Neuronal stem cell (in vitro differentiated cells): Measurements from ENCODE around the gene HLA-DMA.

ENCODE experiments used
- DNase-seq: peaks from one replicate; pipeline ENCODE4 v3.0.0-alpha.2; 2013; ENCODE audit warnings: low spot score
- H2AFZ ChIP-seq: one replicate; pipeline ENCODE4 v1.6.1; 2013; ENCODE audit warnings: mild to moderate bottlenecking, low read length, inconsistent platforms
- H2AK5ac ChIP-seq: 2 replicates; pipeline ENCODE4 v1.6.1; 2013; ENCODE audit warnings: low read depth, mild to moderate bottlenecking, inconsistent platforms, low read length, moderate library complexity, mixed read lengths
- H2BK120ac ChIP-seq: 2 replicates; pipeline ENCODE4 v1.6.1; 2013; ENCODE audit warnings: low read depth, mild to moderate bottlenecking, inconsistent platforms, low read length, moderate library complexity, mixed read lengths
- H2BK12ac ChIP-seq: one replicate; pipeline ENCODE4 v1.6.1; 2013; ENCODE audit warnings: low read length, inconsistent platforms
- H2BK15ac ChIP-seq: 2 replicates; pipeline ENCODE4 v1.6.1; 2013; ENCODE audit warnings: mild to moderate bottlenecking, low read length, inconsistent platforms, mixed read lengths
- H2BK5ac ChIP-seq: one replicate; pipeline ENCODE4 v1.6.1; 2013; ENCODE audit warnings: inconsistent platforms, mild to moderate bottlenecking, low read length, moderate library complexity
- H3K14ac ChIP-seq: one replicate; pipeline ENCODE4 v1.6.1; 2013; ENCODE audit warnings: low read length, inconsistent platforms
- H3K18ac ChIP-seq: 2 replicates; pipeline ENCODE4 v1.6.1; 2013; ENCODE audit warnings: low read length, inconsistent platforms
- H3K23ac ChIP-seq: 2 replicates; pipeline ENCODE4 v1.6.1; 2013; ENCODE audit warnings: low read depth, mild to moderate bottlenecking, mixed read lengths, low read length, inconsistent platforms; ENCODE audit not compliant: poor library complexity
- H3K27ac ChIP-seq: replicated peaks from 3 replicates; pipeline ENCODE4 v1.5.1; 2013; ENCODE audit warnings: low read length, inconsistent platforms
- H3K27me3 ChIP-seq, 3 experiments: 2 replicates each; pipeline ENCODE4 v1.6.1; 2013; ENCODE audit warnings: low read length in 3 of 3, mild to moderate bottlenecking in 2 of 3, inconsistent platforms in 1 of 3, low read depth in 1 of 3, mixed read lengths in 1 of 3, moderate library complexity in 1 of 3; ENCODE audit not compliant: control insufficient read depth in 3 of 3, insufficient read depth in 3 of 3
- H3K36me3 ChIP-seq, 2 donors: replicated peaks in 1 of 2; 2 replicates each; pipeline ENCODE4 v1.6.1; 2013; ENCODE audit warnings: low read length in 2 of 2; ENCODE audit not compliant: control insufficient read depth in 2 of 2, insufficient read depth in 2 of 2
- H3K4ac ChIP-seq: 2 replicates; pipeline ENCODE4 v1.6.1; 2013; ENCODE audit warnings: inconsistent platforms, mild to moderate bottlenecking, low read length, moderate library complexity
- H3K4me1 ChIP-seq, 2 donors: 1 replicate in 1 of 2; 2 replicates in 1 of 2; pipeline ENCODE4 v1.6.1; 2013; ENCODE audit warnings: low read length in 2 of 2, low read depth in 1 of 2; ENCODE audit not compliant: control insufficient read depth in 2 of 2, insufficient read depth in 1 of 2
- H3K4me2 ChIP-seq: one replicate; pipeline ENCODE4 v1.6.1; 2013; ENCODE audit warnings: mild to moderate bottlenecking, low read length, inconsistent platforms; ENCODE audit not compliant: insufficient read depth, poor library complexity, severe bottlenecking
- H3K4me3 ChIP-seq, 2 donors: 2 replicates each; pipeline ENCODE4 v1.5.1; 2013; ENCODE audit warnings: low read length in 2 of 2, mild to moderate bottlenecking in 2 of 2, inconsistent platforms in 1 of 2, moderate library complexity in 1 of 2
- H3K79me1 ChIP-seq: one replicate; pipeline ENCODE4 v1.6.1; 2013; ENCODE audit warnings: low read depth, mild to moderate bottlenecking, inconsistent platforms, low read length, moderate library complexity
- H3K9ac ChIP-seq: one replicate; pipeline ENCODE4 v1.6.1; 2013; ENCODE audit warnings: mild to moderate bottlenecking, low read depth, low read length, inconsistent platforms; ENCODE audit not compliant: poor library complexity
- H3K9me3 ChIP-seq, 2 donors: replicated peaks in 1 of 2; 2 replicates each; pipeline versions ENCODE3 to v1.6.1; 2013; ENCODE audit warnings: low read length in 2 of 2, mild to moderate bottlenecking in 2 of 2, inconsistent platforms in 1 of 2, low read depth in 1 of 2, mixed read lengths in 1 of 2, moderate library complexity in 1 of 2; ENCODE audit not compliant: control insufficient read depth in 2 of 2, insufficient read depth in 1 of 2
- H4K8ac ChIP-seq: one replicate; pipeline ENCODE4 v1.6.1; 2013; ENCODE audit warnings: low read depth, mild to moderate bottlenecking, inconsistent platforms, low read length, moderate library complexity
- H4K91ac ChIP-seq: one replicate; pipeline ENCODE4 v1.6.1; 2013; ENCODE audit warnings: low read length, low read depth, mild to moderate bottlenecking, inconsistent platforms; ENCODE audit not compliant: poor library complexity
- WGBS, 2 donors: extraction: QIAGEN DNeasy Blood & Tissue Kit; methylation state at CpG; one replicate each; pipeline ENCODE4 v1.1.7; 2013; ENCODE audit warnings: missing lambda C conversion rate in 2 of 2, mixed read lengths in 1 of 2; ENCODE audit not compliant: insufficient read length in 2 of 2, insufficient replicate concordance in 1 of 2; ENCODE audit errors: extremely low coverage in 2 of 2; 5-methylcytosine and 5-hydroxymethylcytosine counted together

The HLA-DMA gene

GRCh38 chr6:32980488-32981038 is 27.7 kb upstream of the HLA-DMA start:
- peaks cover 12% of the 10 kb centered on the region for H3K79me1 ChIP-seq
- H4K8ac ChIP-seq, result no peak overlapping the region
- no peak for DNase-seq
- no peak overlapping the region for H3K27ac ChIP-seq
- no peak overlapping the region for H3K4ac ChIP-seq
- no peak overlapping the region for H3K23ac ChIP-seq
- H4K91ac ChIP-seq, result no peak overlapping the region
- no peak overlapping the region for H3K18ac ChIP-seq
- H3K4me2 ChIP-seq, result no peak overlapping the region
- no peaks in the 10 kb centered on the region for H3K27me3 ChIP-seq
- H3K36me3 ChIP-seq, result peaks cover 50 to 70% of the 10 kb centered on the region in 2 donors
- H3K14ac ChIP-seq, result no peak overlapping the region
- no peak overlapping the region for H2BK12ac ChIP-seq
- WGBS, 2 donors, result no CpG with 5 or more reads among the region's 11 CpGs
- H2BK120ac ChIP-seq, result no peak overlapping the region
- no peak overlapping the region for H2AK5ac ChIP-seq
- peaks cover under 1 to 1% of the 10 kb centered on the region in 2 donors for H3K4me1 ChIP-seq
- no peaks in the 10 kb centered on the region for H3K9me3 ChIP-seq
- H3K4me3 ChIP-seq, result no peak overlapping the region
- no peak overlapping the region for H2BK5ac ChIP-seq
- H2AFZ ChIP-seq, result no peak overlapping the region
- no peak overlapping the region for H2BK15ac ChIP-seq
- H3K9ac ChIP-seq, result peak overlapping the region; percentile 18

- H3K18ac ChIP-seq, result no peak overlapping the region
- H3K27me3 ChIP-seq, result no peaks in the 10 kb centered on the region
- no peak overlapping the region for H4K8ac ChIP-seq
- H3K36me3 ChIP-seq, result peaks cover 53 to 76% of the 10 kb centered on the region in 2 donors
- H3K4me1 ChIP-seq, result peaks cover 1 to 3% of the 10 kb centered on the region in 2 donors
- no peak for DNase-seq
- peaks cover 12% of the 10 kb centered on the region for H3K79me1 ChIP-seq
- no peak overlapping the region for H3K9ac ChIP-seq
- H2AFZ ChIP-seq, result no peak overlapping the region
- no peak overlapping the region for H3K14ac ChIP-seq
- no CpG with 5 or more reads among the region's 12 CpGs for WGBS, 2 donors
- no peak overlapping the region for H2BK120ac ChIP-seq
- no peak overlapping the region for H4K91ac ChIP-seq
- no peak overlapping the region for H2BK15ac ChIP-seq
- no peak overlapping the region for H3K27ac ChIP-seq
- no peak overlapping the region for H3K4me2 ChIP-seq
- no peak overlapping the region for H2BK12ac ChIP-seq
- no peak overlapping the region for H2AK5ac ChIP-seq
- no peak overlapping the region for H3K4ac ChIP-seq
- H2BK5ac ChIP-seq, result no peak overlapping the region
- no peak overlapping the region for H3K23ac ChIP-seq
- no peak overlapping the region for H3K4me3 ChIP-seq
- H3K9me3 ChIP-seq, result no peaks in the 10 kb centered on the region
Observed at GRCh38 chr6:32979720-32980487, 27.0 kb upstream of the HLA-DMA start.

GRCh38 chr6:32977953-32978324 is 25.0 kb upstream of the HLA-DMA start:
- H3K14ac ChIP-seq, result no peak overlapping the region
- H3K23ac ChIP-seq, result no peak overlapping the region
- no peak overlapping the region for H2BK15ac ChIP-seq
- H2AFZ ChIP-seq, result no peak overlapping the region
- peaks cover 1 to 3% of the 10 kb centered on the region in 2 donors for H3K4me1 ChIP-seq
- no peak overlapping the region for H4K8ac ChIP-seq
- H3K4me3 ChIP-seq, result no peak overlapping the region
- H4K91ac ChIP-seq, result no peak overlapping the region
- no peak overlapping the region for H3K4ac ChIP-seq
- H3K79me1 ChIP-seq, result peaks cover 12% of the 10 kb centered on the region
- no peak overlapping the region for H3K9ac ChIP-seq
- peaks cover 66 to 96% of the 10 kb centered on the region in 2 donors for H3K36me3 ChIP-seq
- no peak overlapping the region for H2AK5ac ChIP-seq
- H3K9me3 ChIP-seq, result no peaks in the 10 kb centered on the region
- H3K4me2 ChIP-seq, result no peak overlapping the region
- no peaks in the 10 kb centered on the region for H3K27me3 ChIP-seq
- no peak overlapping the region for H3K18ac ChIP-seq
- H2BK12ac ChIP-seq, result no peak overlapping the region
- WGBS, 2 donors, result no CpG with 5 or more reads among the region's 7 CpGs
- H2BK120ac ChIP-seq, result no peak overlapping the region
- no peak overlapping the region for H2BK5ac ChIP-seq
- no peak overlapping the region for H3K27ac ChIP-seq
- no peak for DNase-seq

- no peak overlapping the region for H2BK12ac ChIP-seq
- H3K14ac ChIP-seq, result no peak overlapping the region
- H4K8ac ChIP-seq, result no peak overlapping the region
- H3K4me3 ChIP-seq, result no peak overlapping the region
- H2AK5ac ChIP-seq, result no peak overlapping the region
- no peak overlapping the region for H2BK5ac ChIP-seq
- H3K9ac ChIP-seq, result no peak overlapping the region
- peaks cover 70 to 100% of the 10 kb centered on the region in 2 donors for H3K36me3 ChIP-seq
- no peaks in the 10 kb centered on the region for H3K27me3 ChIP-seq
- no peaks in the 10 kb centered on the region for H3K9me3 ChIP-seq
- H3K4ac ChIP-seq, result no peak overlapping the region
- H3K23ac ChIP-seq, result no peak overlapping the region
- no peak overlapping the region for H2AFZ ChIP-seq
- no peak overlapping the region for H3K4me2 ChIP-seq
- no peak for DNase-seq
- no CpG with 5 or more reads among the region's 10 CpGs for WGBS, 2 donors
- no peak overlapping the region for H3K27ac ChIP-seq
- no peak overlapping the region for H4K91ac ChIP-seq
- H2BK15ac ChIP-seq, result no peak overlapping the region
- no peak overlapping the region for H2BK120ac ChIP-seq
- H3K79me1 ChIP-seq, result peaks cover 12% of the 10 kb centered on the region
- H3K4me1 ChIP-seq, result peaks cover 1 to 3% of the 10 kb centered on the region in 2 donors
- no peak overlapping the region for H3K18ac ChIP-seq
Observed at GRCh38 chr6:32977272-32977952, 24.5 kb upstream of the HLA-DMA start.
